CD4-positive, alpha-beta T cell (primary cell): ENCODE measurements around the gene TSPAN15. TPM values are rescaled to one million over a fixed set of nuclear protein-coding genes. Genes with fewer than 3 reads are reported as not detected.
A peak's percentile ranks its signal among the peaks of the same experiment; 100 is the strongest.

Source experiments
- ATAC-seq: fragments of 200-7000 bp; cut with Tn5 transposase; one replicate; pipeline ENCODE4 v1.10.0; 2022; ENCODE audit warnings: mild to moderate bottlenecking; ENCODE audit not compliant: poor library complexity
- CTCF ChIA-PET: fragments of 350-600 bp; sonication (Branson Sonifier 250); formaldehyde crosslinking; loops from one replicate; lab custom pipeline; 2021; ENCODE audit warnings: antibody characterized with exemption, inconsistent platforms; lab: Charles Lee
- POLR2A ChIA-PET: fragments of 350-600 bp; sonication (Branson Sonifier 250); formaldehyde crosslinking; loops from one replicate; lab custom pipeline; 2021; ENCODE audit warnings: antibody characterized with exemption, inconsistent platforms; lab: Charles Lee
- DNase-seq, 14 experiments: peaks; one replicate each; pipeline ENCODE4 v3.0.0-alpha.2; 2013 to 2020; ENCODE audit warnings: mixed read lengths in 2 of 14
- H3K27ac ChIP-seq, 2 donors: one replicate each; pipeline versions ENCODE4 v1.5.1 to v1.7.0; 2013; ENCODE audit warnings: low read length in 2 of 2, low read depth in 1 of 2, mild to moderate bottlenecking in 1 of 2
- H3K27me3 ChIP-seq, 2 experiments: 1 replicate in 1 of 2; 2 replicates in 1 of 2; pipeline versions ENCODE4 v1.6.1 to v1.7.0; 2013; ENCODE audit warnings: low read length in 2 of 2, control low read depth in 1 of 2, mild to moderate bottlenecking in 1 of 2, moderate library complexity in 1 of 2; ENCODE audit not compliant: insufficient read depth in 2 of 2, control insufficient read depth in 1 of 2
- H3K36me3 ChIP-seq: one replicate; pipeline ENCODE4 v1.6.1; 2013; ENCODE audit warnings: low read length, control low read depth; ENCODE audit not compliant: insufficient read depth
- H3K4me1 ChIP-seq: one replicate; pipeline ENCODE4 v1.6.1; 2013; ENCODE audit warnings: low read length, control low read depth; ENCODE audit not compliant: insufficient read depth
- H3K4me3 ChIP-seq: one replicate; pipeline ENCODE4 v1.5.1; 2013; ENCODE audit warnings: mild to moderate bottlenecking, low read length, moderate library complexity
- H3K9me3 ChIP-seq, 2 experiments: 1 replicate in 1 of 2; 2 replicates in 1 of 2; pipeline versions ENCODE4 v1.6.1 to v1.7.0; 2013; ENCODE audit warnings: low read length in 2 of 2, mild to moderate bottlenecking in 2 of 2, control low read depth in 1 of 2, moderate library complexity in 1 of 2; ENCODE audit not compliant: control insufficient read depth in 1 of 2, insufficient read depth in 1 of 2
- H3K27ac Mint-ChIP-seq: one replicate; pipeline ENCODE4 v1.8.0; 2020; ENCODE audit warnings: mixed read lengths
- H3K27me3 Mint-ChIP-seq: one replicate; pipeline ENCODE4 v1.8.0; 2021; ENCODE audit warnings: mixed read lengths
- H3K36me3 Mint-ChIP-seq: one replicate; pipeline ENCODE4 v1.8.0; 2021; ENCODE audit warnings: low read depth, mixed read lengths
- H3K4me1 Mint-ChIP-seq: one replicate; pipeline ENCODE4 v1.8.0; 2021; ENCODE audit warnings: low read depth, mixed read lengths
- H3K4me3 Mint-ChIP-seq: one replicate; pipeline ENCODE4 v1.8.0; 2020; ENCODE audit warnings: mild to moderate bottlenecking, mixed read lengths
- H3K9me3 Mint-ChIP-seq: one replicate; pipeline ENCODE4 v1.8.0; 2020; ENCODE audit warnings: mixed read lengths
- CTCF ChIP-seq: fragments of 200-600 bp; IDR thresholded peaks from one replicate; pipeline ENCODE4 v1.8.0; 2022; ENCODE audit warnings: antibody characterized with exemption, mild to moderate bottlenecking
- intact Hi-C, 2 experiments: fragments of 100-400 bp; cut with DNase I in 1 of 2; cut with micrococcal nuclease in 1 of 2; formaldehyde crosslinking; loops; one replicate each; pipeline versions ENCODE4 v1.15.1 to v1.9.0; 2023 to 2025; cut with DNase I, micrococcal nuclease
- total RNA-seq, 174 experiments: library from RNA in 2 of 174; stranded (reverse) in 2 of 174; gene quantifications; one replicate each; pipeline ENCODE4 v1.2.3 and lab custom pipeline; 2021 to 2026

The TSPAN15 gene
- total RNA-seq, 2 experiments from 2014 or later = 2.2 to 2.5 TPM

GRCh38 chr10:69419744-69420126 lies 31.5 kb upstream of the TSPAN15 start:
- Mint-ChIP-seq H3K36me3 (no peaks in the 10 kb centered on the region), H3K4me3 (no peak overlapping the region), H3K4me1 (peaks cover 24% of the 10 kb centered on the region), H3K27ac (no peak overlapping the region), H3K27me3 (no peaks in the 10 kb centered on the region), H3K9me3 (no peaks in the 10 kb centered on the region)
- H3K4me1 ChIP-seq = peaks cover 34% of the 10 kb centered on the region
- no peak for TF ChIP-seq CTCF
- no peak for ATAC-seq
- H3K36me3 ChIP-seq = no peaks in the 10 kb centered on the region
- H3K27me3 ChIP-seq = no peaks in the 10 kb centered on the region
- ChIA-PET CTCF (no interaction called here), POLR2A (no interaction called here)
- no peak for DNase-seq
- intact Hi-C loops = loop anchor here in 1 of 2 experiments (10.0 kb wide), 1 partner anchor 1655 kb away; no protein-coding TSS in a partner anchor
- peaks cover 0 to 4% of the 10 kb centered on the region in 2 experiments for H3K9me3 ChIP-seq
- no peak overlapping the region for H3K27ac ChIP-seq
- no peak overlapping the region for H3K4me3 ChIP-seq

- POLR2A ChIA-PET = no interaction called here
- intact Hi-C loops = loop anchor here in 1 of 2 experiments (10.0 kb wide), 1 partner anchor 1657 kb away; no protein-coding TSS in a partner anchor
Observed at GRCh38 chr10:69421611-69422308, 29.5 kb upstream of the TSPAN15 start.

GRCh38 chr10:69422676-69423075 lies 28.6 kb upstream of the TSPAN15 start:
- Histone ChIP-seq H3K27ac (no peak overlapping the region), H3K36me3 (no peaks in the 10 kb centered on the region), H3K27me3 (no peaks in the 10 kb centered on the region), H3K4me3 (no peak overlapping the region), H3K4me1 (peaks cover 63% of the 10 kb centered on the region), H3K9me3 (no peaks in the 10 kb centered on the region)
- DNase-seq (no peak), ATAC-seq (no peak)
- ChIA-PET POLR2A (interaction anchor here (0.8 to 3.9 kb wide), 2 partner anchors 14 to 104 kb away, joined by 4 to 15 read pairs; no protein-coding TSS in a partner anchor), CTCF (no interaction called here)
- H3K27me3 Mint-ChIP-seq = no peaks in the 10 kb centered on the region
- no peak overlapping the region for H3K4me3 Mint-ChIP-seq
- TF ChIP-seq CTCF = no peak
- H3K27ac Mint-ChIP-seq = no peak overlapping the region
- H3K9me3 Mint-ChIP-seq = no peaks in the 10 kb centered on the region
- intact Hi-C loops = loop anchor here in 1 of 2 experiments (10.0 kb wide), 1 partner anchor 1658 kb away; no protein-coding TSS in a partner anchor
- H3K4me1 Mint-ChIP-seq = peaks cover 53% of the 10 kb centered on the region
- H3K36me3 Mint-ChIP-seq = no peaks in the 10 kb centered on the region

More at GRCh38 chr10:69421611-69422308, 29.5 kb upstream of the TSPAN15 start:
- Histone ChIP-seq H3K9me3 (no peaks in the 10 kb centered on the region), H3K36me3 (no peaks in the 10 kb centered on the region), H3K27ac (no peak overlapping the region), H3K4me1 (peaks cover 54% of the 10 kb centered on the region), H3K27me3 (no peaks in the 10 kb centered on the region), H3K4me3 (no peak overlapping the region)
- Mint-ChIP-seq H3K9me3 (no peaks in the 10 kb centered on the region), H3K27ac (peak overlapping the region; percentile 53), H3K4me3 (no peak overlapping the region), H3K36me3 (no peaks in the 10 kb centered on the region), H3K4me1 (peaks cover 44% of the 10 kb centered on the region), H3K27me3 (no peaks in the 10 kb centered on the region)
- DNase-seq = no peak
- no peak for ATAC-seq
- CTCF ChIA-PET = no interaction called here
- TF ChIP-seq CTCF = no peak
